NB4 (cell line): Measurements from ENCODE around the gene KRTCAP3.

ENCODE experiments used
- CTCF ChIP-seq: IDR thresholded peaks from one replicate; pipeline ENCODE4 v1.5.1; 2012; ENCODE audit warnings: low read depth, low read length
- POLR2A ChIP-seq: IDR thresholded peaks from 2 replicates; pipeline ENCODE4 v1.6.1; 2011; ENCODE audit warnings: mild to moderate bottlenecking; ENCODE audit not compliant: insufficient read length; ENCODE audit errors: extremely low read depth

- no peak for TF ChIP-seq CTCF
- TF ChIP-seq POLR2A, result no peak
Observed at GRCh38 chr2:27422958-27423357, 19.2 kb upstream of the KRTCAP3 start.
